GM19467 (cell line): ENCODE data around the gene PWWP2A.
"Not testable (repeated sequence)": the region's sequence is repeated elsewhere in the genome, so short reads cannot be mapped to it uniquely, and the experiment has no call there.

ENCODE experiments used
- ATAC-seq: cut with Tn5 transposase; IDR thresholded peaks from one replicate; pipeline ENCODE4 v1.9.1; 2021; ENCODE audit warnings: mild to moderate bottlenecking, moderate library complexity; ENCODE audit not compliant: unreplicated experiment

Gene PWWP2A

GRCh38 chr5:160119142-160119904 is at the start of gene PWWP2A:
Gene PWWP2A, minus strand, starts transcription at chr5:160119450. Its CDS starts 62 bp downstream, at chr5:160119388.
- peak; percentile 92 for ATAC-seq

GRCh38 chr5:160167624-160168165 is 48.4 kb upstream of the PWWP2A start:
- no peak for ATAC-seq

GRCh38 chr5:160166973-160167623 is 47.8 kb upstream of the PWWP2A start:
- ATAC-seq, result no peak

- no peak for ATAC-seq
Measured at GRCh38 chr5:160166069-160166972, 47.1 kb upstream of the PWWP2A start.

- ATAC-seq, result no peak
Measured at GRCh38 chr5:160165137-160166068, 46.2 kb upstream of the PWWP2A start.

GRCh38 chr5:160162910-160163309 is 43.7 kb upstream of the PWWP2A start:
- ATAC-seq, result no peak

GRCh38 chr5:160161626-160162025 is 42.4 kb upstream of the PWWP2A start:
- no peak for ATAC-seq

GRCh38 chr5:160160875-160161274 is 41.6 kb upstream of the PWWP2A start:
- not testable (repeated sequence) for ATAC-seq

- peak; percentile 57 for ATAC-seq
Measured at GRCh38 chr5:160159991-160160792, 40.9 kb upstream of the PWWP2A start.

GRCh38 chr5:160158087-160158486 is 38.8 kb upstream of the PWWP2A start:
- no peak for ATAC-seq

GRCh38 chr5:160155017-160155750 is 35.9 kb upstream of the PWWP2A start:
- no peak for ATAC-seq

- ATAC-seq, result no peak
Measured at GRCh38 chr5:160152901-160153300, 33.7 kb upstream of the PWWP2A start.

- no peak for ATAC-seq
Measured at GRCh38 chr5:160152287-160152686, 33.0 kb upstream of the PWWP2A start.

- ATAC-seq, result no peak
Measured at GRCh38 chr5:160151017-160151416, 31.8 kb upstream of the PWWP2A start.

- ATAC-seq, result no peak
Measured at GRCh38 chr5:160150381-160150780, 31.1 kb upstream of the PWWP2A start.

- not testable (repeated sequence) for ATAC-seq
Measured at GRCh38 chr5:160144436-160144835, 25.2 kb upstream of the PWWP2A start.

- no peak for ATAC-seq
Measured at GRCh38 chr5:160134332-160134731, 15.1 kb upstream of the PWWP2A start.

- ATAC-seq, result no peak
Measured at GRCh38 chr5:160133918-160134304, 14.7 kb upstream of the PWWP2A start.
